Raji (cell line): ENCODE data around the gene NMT2.

Experiments used
- POLR2A ChIP-seq: IDR thresholded peaks from 2 replicates; pipeline ENCODE4 v1.6.1; 2011; ENCODE audit warnings: low read depth, low read length, control low read depth; ENCODE audit not compliant: insufficient read depth

NMT2 gene

DNA sequence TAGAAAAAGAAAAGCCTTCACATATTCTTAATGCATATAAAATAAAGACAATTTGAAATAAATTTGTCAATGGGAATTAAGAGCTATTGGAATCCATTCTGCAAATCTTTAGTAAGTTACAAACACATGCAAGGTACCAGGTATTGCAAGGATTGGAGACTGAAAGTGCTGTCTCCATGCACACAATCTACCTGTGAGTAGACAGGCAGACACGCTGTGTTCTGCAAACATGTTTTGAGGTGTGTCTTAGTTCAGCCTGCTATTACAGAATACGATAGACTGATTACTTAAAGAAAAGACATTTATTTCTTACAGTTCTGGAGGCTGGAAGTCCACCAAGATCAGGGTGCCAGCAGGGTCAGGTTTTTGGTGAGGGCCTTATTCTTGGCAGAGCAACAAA is 10.0 kb downstream of the NMT2 start:
- TF ChIP-seq POLR2A = no peak

DNA sequence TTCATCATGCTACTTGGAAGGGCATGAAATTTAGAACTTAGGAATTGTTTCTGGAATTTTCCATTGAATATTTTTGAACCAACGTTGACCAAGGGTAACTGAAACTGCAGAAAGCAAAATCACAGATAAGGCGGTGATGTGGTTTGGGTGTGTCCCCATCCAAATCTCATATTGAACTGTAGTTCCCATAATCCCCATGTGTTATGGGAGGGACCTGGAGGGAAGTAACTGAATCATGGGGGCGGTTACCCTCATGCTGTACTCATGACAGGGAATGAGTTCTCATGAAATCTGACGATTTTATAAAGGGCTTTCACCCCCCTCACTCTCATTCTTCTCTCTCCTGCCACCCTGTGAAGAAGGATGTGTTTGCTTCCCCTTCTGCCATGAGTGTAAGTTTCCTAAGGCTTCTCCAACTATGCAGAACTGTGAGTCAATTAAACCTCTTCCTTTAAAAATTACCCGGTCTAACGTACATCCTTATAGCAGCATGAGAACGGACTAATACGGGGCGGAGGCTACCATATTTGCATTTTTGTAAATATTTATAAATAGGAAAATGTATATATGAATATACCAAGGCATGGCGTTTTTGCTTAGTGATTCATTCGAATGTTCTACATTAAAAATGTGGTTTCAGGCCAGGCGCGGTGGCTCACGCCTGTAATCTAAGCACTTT is 12.4 kb downstream of the NMT2 start:
- no peak for TF ChIP-seq POLR2A

DNA sequence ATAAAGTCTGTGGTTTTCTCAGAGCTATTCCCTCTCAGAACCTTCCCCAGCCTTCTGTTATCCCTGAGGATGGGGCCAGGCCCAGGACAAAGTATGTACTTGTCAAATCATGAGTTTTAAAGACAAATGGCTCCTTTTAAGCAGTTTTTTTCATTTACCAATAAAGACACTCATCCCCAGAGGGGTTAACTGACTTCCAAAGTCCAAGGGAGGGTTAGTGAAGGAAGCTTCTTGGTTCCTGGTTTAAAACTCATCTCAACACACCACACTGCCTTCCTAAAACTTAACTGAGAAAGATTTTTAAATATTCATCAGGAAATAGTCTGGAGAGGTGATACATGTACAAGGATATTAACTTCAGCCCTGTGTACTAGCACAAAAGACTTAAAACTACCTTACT is 15.9 kb downstream of the NMT2 start:
- TF ChIP-seq POLR2A = no peak

DNA sequence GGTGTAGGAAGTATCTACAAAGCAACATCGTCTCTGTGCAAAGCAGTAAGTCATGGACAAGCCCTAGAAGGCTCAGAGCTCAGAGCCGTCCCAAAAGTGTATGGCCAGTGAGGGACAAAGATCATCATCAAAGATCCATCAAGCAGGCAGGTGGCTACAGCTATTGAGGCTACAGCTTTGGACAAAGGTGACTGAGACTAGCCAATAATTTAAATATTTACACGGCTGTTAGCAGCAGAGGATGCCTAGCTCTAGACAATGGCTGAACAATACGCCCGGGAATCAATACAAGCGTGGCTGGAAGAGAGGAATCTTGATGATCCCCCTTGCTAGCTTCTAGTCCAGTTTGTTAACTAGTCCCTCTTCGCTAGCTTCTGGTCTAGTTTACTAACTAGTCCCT is 17.9 kb downstream of the NMT2 start:
- no peak for TF ChIP-seq POLR2A

DNA sequence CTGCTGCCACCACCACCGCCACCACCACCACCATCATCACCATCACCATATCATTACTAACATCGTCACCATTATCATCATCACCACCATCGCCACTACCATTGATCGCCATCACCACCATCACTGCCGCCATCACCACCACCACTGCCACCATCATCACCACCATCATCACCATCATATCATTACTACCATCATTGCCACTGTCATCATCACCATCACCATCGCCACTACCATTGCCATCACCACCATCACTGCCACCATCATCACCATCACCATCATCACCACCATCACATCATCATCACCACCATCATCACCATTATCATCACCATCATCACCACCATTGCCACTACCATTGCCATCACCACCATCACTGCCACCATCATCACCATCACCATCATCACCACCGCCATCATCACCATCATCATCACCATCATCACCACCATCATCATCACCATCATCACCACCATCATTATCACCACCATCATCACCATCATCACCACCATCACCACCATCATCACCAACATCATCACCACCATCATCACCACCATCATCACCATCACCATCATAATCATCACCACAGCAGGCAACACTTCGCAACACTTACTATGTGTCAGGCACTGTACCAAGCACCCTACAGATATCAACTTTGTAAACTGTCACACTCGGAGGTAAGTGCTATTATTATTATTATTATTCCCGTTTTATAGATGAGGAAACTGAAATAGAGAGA is 19.3 kb downstream of the NMT2 start:
- no peak for TF ChIP-seq POLR2A

DNA sequence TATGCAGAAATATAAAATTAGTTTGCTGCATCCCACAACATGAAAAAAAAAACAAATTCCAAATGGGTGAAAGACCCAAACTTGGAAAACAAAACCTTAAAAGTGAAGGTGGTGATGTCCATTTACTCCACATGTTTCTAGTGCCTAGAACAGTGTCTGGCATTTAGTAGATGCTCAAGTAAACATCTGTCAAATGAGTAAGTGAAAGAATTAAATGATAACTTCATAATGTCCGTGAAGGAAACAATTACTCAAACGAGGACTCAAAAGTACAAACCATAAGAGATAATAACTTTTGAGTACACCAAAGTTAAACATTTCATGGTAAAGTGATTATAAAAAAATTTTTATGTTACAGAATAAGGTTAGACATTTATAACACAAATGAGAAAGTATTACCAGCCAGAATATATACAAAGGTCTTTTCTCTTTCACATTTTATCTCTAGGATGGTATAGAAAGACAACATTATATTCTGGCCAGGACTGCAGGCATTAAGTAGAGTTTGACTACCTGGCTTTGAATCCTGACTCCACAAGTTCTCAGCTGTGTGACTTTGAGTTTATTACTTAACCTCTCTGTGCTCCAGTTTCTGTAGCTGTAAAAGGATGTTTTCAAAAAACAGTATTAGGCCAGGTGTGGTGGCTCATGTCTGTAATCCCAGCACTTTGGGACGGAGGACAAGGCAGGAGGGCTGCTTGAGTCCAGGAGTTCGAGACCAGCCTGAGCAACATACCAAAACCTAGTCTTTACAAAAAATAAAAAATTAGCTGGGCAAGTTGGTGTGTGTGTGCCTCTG is 20.7 kb downstream of the NMT2 start:
- no peak for TF ChIP-seq POLR2A

DNA sequence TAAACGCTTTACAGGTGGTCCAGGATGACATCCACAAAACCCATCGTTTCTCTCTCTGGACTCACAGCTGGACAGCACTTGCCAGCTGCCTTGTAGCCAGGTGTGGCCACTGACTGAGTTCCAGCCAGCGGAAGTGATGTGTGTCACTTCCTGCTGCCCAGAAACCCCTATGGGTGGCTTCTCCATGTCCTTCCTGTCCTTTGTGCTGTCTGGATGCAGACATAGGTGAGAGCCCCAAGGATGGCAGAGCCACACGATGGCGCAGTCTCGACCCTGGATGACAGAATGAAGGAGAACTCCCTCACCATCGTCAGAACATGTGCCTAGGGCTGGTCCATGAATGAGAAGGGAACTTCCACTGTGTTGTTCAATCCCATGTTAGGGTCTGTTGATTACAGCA is 22.1 kb downstream of the NMT2 start:
- TF ChIP-seq POLR2A = no peak

DNA sequence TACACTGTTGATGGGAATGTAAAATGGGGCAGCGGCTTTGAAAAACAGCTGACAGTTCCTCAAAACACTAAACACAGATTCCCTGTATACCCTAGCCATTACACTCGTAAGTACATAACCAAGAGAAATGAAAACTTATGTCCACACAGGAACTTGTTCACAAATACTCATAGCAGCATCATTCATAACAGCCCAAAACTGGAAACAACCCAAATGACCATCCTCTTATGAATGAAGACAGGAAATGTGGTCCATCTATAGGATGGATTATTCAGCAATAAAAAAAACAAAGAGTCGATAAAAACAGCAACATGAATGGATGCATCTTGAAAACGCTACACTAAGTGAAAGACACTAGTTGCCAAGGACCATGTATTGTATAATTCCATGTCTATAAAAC is 23.7 kb downstream of the NMT2 start:
- TF ChIP-seq POLR2A = no peak

DNA sequence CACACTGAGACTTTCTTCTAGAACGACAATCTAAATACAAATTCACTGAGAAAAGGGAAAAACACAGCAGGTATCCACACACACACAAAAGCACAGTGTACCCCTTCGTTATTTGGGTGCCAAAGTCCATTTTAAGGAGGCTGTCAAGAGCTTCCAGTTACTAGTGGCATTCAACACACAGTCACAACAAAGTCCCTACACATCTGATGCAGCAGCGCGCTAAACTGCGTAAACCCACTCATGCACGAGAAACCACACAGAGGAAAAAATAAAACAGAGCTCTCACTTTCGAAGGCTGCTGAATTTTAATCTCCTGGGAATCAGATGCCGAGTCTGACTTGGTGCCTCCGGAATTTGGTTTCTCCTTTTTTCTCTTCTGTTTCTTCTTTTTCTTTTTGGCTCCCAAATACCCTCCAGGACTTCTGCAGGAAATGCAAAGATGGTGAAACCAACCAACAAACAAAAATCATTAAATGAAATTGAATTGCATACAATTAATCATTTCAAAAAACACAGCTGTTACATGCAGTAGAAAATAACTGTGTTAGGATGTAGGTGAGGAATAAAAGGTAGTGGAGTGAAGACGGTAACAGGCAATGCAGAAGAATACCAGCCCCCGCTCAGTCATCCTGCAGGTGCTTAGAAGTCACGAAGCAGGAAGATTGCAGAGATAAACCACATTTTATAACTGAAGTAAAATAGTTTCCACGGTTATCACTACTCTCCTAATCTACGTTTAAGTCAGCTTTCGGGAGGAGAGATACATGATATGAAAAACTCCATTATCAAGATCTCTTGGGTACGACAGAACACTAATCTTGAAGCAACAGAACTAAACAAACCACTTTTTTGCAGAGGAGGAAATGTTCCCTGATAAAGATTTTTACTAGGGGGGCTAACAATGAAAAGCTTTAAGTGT is 27.1 kb downstream of the NMT2 start:
- no peak for TF ChIP-seq POLR2A

DNA sequence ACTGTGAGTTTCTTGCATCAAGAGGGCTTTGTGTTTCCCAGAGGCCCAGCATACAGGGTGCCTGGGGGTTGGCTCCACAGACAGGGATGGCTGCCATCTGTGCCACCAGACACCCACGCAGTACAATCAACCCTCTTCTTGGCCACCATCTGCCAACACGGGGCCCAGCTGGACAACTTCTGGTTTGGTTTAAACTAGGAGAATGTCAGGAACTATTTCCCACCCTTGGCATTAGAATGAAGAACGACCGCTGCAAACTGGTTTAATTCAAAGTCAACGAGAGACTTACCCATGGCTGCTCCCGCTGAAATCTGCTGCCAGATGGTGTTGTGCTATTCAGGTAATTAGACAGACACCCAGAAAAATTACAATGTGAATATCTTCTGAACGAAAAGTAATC is 27.8 kb downstream of the NMT2 start:
- TF ChIP-seq POLR2A = no peak

DNA sequence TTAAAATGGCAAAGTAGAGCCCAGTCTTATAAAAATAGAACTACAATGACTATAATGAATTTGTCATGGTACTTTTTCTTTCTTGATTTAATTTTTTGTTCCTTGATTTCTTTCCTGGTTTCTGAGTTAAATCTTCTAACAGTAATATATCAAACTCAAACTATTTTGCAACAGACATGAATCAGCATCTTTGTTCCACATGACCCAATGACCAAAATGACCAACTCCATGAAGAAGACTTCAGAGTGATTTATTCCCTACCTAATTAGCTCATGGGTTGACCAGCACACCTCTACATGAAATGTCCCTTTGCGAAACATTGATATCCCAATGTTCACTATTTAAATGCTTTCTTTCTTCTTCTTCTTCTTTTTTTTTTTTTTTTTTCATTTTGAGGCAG is 30.9 kb downstream of the NMT2 start:
- no peak for TF ChIP-seq POLR2A

DNA sequence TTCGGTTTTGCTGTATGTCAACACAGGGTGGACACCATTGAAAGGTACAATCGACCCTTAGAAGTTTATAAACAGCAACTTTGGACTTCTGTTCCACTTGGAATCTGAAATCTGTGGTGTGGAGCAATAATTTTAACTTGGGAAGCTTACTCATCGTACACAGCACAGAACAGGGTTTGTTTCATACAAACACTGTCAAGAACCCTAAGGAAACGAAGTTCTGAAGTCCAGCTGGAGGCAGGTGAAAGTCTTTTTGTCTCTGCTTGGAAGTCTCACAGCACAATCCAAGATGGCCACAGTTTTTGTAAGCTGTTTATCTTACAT is 31.5 kb downstream of the NMT2 start:
- TF ChIP-seq POLR2A = no peak

DNA sequence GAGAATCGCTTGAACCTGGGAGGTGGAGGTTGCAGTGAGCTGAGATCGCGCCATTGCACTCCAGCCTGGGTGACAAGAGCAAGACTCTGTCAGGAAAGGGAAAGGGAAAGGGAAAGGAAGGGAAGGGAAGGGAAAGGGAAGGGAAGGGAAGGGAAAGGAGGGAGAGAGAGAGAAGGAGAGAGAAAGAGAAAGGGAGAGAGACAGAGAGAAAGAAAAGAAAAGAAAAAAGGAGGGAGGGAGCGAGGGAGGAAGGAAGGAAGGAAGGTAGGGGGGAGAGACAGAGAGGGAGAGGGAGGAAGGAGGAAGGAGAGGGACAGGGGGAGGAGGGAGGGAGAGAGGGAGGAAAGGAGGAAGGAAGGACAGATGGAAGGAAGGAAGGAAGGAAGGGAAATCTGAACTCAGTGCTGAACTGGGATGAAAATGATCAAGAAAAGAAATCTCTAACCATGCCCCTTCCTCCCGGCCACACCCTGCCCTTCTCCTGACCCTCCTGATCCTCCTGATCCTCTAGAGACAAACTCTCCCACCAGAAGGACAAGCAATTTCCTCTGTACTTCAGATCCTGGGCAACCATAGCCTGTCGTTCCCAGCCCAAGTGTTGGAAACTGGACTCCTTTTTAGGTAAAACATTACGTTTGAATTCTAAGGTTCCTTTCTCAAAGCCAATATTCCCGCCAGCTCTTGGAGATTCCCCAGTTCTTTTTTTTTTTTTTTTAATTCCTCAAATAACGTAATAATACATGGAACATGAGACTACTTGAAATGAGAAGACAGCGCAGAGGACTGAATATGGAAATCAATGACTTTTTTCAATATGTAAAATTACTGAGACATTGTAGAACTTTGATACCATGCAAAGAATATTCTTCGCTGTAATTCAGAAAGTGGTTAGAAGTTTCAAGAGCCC is 32.1 kb downstream of the NMT2 start:
- no peak for TF ChIP-seq POLR2A

DNA sequence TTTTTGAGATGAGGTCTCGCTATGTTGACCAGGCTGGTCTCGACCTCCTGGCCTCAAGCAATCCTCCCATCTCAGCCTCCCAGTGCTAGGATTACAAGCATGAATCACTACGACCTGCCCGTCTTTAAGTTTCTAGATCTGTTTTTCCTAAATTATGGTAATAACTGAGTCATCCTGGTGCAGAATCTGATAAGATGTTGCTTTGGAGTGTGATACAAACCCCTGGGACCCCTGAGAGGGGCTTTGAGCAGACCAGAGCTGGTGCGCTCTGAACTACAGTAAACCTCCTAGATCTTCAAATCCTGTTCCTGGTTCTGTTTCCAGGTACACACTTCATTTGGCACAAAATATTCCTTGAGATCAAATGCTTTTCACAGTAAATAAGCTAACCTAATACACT is 37.2 kb downstream of the NMT2 start:
- no peak for TF ChIP-seq POLR2A
